GM21723 (cell line): ENCODE results near the gene PLCL1.

Source experiments
- ATAC-seq: cut with Tn5 transposase; IDR thresholded peaks from one replicate; pipeline ENCODE4 v1.9.1; 2021; ENCODE audit warnings: mild to moderate bottlenecking, moderate library complexity; ENCODE audit not compliant: unreplicated experiment

Gene PLCL1

DNA sequence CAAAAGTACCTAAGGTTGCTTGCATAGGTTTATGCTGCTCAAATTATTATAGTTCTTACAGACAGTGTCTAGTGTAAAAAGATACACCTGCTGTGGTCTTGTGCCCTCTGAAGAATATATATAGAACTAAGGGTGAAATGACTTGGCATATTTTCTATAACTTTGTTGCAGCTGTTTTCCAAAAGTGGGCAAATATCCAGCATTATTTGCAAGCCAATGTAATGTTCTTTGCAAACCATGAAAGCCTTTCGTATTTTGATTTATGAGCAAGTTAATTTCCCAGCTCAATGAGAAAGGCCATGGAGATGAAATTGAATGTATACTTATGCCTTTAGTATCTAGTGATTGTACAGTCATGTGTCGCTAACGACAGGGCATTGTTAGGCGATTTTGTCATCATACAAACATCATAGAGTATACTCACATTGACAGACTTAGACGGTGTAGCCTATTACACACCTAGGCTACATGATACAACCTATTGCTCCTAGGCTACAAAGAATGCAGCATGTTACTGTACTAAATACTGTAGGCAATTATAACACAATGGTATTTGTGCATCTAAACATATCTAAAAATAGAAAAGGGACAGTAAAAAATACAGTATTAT lies 116.3 kb downstream of the PLCL1 start:
- no peak for ATAC-seq

GRCh38 chr2:197924483-197924882 lies 120.1 kb downstream of the PLCL1 start:
- ATAC-seq, result no peak

- ATAC-seq, result no peak
Observed at GRCh38 chr2:197925204-197925603, 120.8 kb downstream of the PLCL1 start.

DNA sequence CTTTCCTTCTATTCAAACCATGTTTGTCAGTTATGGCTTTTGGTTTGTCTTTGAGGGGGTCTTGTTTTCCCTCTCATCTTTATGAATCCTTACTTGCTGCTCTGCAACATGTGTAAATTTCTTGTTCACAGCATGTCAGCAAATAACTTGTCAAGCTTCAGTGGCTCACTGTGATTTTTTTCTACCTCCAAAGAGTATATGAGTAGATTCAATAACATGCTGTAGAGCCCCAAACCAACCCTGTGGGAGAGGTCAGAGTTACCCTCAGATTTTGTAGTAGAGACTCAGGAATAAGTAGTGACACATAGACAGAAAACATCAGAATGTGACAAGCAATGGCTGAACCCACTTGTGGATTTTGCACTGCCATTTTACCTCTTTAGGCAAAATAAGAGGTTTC lies 121.6 kb downstream of the PLCL1 start:
- ATAC-seq, result no peak

GRCh38 chr2:197926673-197927072 lies 122.3 kb downstream of the PLCL1 start:
- no peak for ATAC-seq

DNA sequence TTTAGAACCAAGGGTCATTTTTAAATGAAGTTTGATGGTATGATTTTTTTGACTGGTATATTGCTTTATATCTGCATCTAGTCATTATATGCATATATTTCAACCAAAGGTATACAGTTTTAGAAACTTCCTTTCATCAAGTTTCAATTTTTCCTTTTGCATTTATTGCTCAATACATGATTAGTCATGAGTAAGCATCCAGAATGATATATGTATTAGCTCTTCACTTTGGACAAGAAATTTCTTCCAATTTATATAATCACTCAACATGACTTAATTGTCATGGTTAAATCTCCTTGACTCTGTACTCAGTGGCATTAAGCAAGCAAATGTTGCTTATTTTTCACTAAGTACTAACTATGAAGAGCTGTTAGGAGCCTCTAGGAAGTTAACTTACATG lies 123.6 kb downstream of the PLCL1 start:
- ATAC-seq, result no peak

GRCh38 chr2:197929008-197929885 lies 124.9 kb downstream of the PLCL1 start:
- no peak for ATAC-seq

DNA sequence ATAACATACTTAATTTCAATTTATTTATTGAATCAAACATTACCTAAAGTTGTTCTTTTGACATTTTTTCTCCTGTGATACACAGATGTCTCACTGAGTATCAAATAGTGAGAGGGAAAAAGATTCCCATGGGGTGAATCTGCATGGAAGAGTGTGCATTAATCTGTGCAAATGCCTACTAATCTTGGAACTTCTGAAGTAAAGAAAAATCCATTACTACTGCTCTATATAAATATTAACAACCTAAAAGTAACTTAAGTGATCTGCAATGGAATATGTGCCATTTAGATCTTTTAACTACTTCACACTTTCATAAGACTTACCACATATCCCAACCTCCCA lies 125.5 kb downstream of the PLCL1 start:
- ATAC-seq, result no peak

DNA sequence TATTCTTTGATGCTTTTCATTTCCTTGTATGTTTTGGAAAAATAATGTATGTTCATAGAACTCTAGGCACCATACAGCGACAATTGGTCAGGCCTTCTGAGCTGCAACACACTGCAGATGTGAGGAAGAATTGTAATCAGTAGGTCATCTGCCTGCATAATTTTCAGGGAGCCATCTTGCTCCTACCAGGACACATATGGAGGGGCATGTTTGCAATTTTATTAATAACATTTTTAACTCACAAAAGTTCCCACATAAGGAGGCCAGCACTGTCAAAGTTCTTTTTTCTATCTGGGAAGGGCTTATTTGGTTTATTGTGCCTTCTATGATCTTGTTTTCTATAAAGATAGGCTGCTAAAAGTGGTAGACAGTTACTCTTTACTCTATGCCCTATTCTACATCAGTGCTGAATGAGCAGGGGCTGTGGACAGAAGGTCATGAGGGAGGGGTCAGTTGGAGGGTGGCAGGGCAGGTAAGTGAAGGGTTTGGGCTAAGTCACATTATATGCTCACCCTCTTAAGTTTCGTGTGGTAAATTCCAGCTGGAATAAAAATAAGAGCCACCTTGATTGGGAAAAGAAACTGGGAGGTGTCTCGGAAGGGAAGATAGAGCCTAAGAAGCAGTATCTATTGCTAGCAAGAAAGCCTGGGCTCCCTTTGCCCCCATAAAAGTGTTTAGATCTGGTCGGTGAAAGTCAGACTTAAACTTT lies 126.3 kb downstream of the PLCL1 start:
- ATAC-seq, result no peak

- no peak for ATAC-seq
Observed at GRCh38 chr2:197931661-197932312, 127.4 kb downstream of the PLCL1 start.

- ATAC-seq, result no peak
Observed at GRCh38 chr2:197932374-197932773, 128.0 kb downstream of the PLCL1 start.

- no peak for ATAC-seq
Observed at GRCh38 chr2:197934261-197934933, 130.0 kb downstream of the PLCL1 start.

- ATAC-seq, result no peak
Observed at GRCh38 chr2:197934934-197935289, 130.5 kb downstream of the PLCL1 start.

DNA sequence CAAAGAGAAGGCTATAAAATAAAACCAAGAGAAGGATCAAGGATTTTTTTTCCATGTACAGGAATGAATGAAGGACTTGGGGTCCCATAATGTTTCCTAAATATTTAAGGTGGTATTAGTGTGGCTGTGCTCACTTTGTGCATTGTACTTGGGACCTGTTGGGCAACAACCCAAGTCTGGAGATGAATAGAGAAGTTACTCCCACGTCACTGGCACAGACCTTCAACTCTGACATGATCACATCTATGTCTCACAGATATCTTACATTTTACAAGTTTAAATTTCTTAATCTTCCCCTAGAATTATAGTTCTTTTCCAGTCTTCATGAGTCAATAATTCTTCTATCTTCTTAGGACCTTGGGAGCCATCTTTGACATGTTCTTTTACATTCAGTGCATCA lies 133.4 kb downstream of the PLCL1 start:
- ATAC-seq, result no peak

DNA sequence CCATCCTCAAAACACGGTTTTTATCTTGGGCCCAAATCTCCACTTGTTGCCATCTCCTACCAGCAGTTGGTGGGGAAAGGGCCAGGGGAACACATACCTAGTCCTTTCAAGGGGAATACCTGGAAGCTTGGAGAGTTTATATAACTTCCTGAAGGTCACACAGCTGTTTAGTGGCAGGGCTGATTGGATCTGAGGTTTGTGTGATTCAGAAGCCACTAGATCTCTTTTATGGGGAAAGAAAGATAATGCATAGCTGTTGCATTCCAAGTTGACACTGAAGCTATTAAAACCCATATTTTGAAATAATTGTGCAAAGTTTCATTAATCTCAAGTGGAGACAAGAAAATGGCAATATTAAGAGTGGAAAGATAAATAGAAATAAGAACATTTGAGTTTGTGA lies 134.2 kb downstream of the PLCL1 start:
- ATAC-seq, result no peak

DNA sequence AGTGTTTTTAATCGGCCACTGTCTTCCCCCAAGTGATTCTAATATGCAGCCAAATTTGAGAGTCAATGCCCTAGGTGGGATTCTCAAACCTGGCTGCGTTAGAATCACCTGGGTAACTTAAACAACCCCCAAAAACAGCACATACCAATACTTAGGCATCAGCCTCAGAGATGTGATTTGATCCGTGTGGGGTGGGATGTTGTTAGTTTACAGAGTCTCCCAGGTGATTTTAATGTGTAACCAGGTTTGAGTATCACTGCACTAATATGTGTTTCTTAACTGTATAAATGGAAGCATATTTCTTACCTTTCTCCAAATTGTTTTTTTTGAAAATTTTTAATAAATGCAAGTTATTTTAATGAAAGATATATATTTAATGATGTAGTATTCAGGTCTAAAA lies 135.4 kb downstream of the PLCL1 start:
- no peak for ATAC-seq

GRCh38 chr2:197940382-197940781 lies 136.0 kb downstream of the PLCL1 start:
- ATAC-seq, result no peak

DNA sequence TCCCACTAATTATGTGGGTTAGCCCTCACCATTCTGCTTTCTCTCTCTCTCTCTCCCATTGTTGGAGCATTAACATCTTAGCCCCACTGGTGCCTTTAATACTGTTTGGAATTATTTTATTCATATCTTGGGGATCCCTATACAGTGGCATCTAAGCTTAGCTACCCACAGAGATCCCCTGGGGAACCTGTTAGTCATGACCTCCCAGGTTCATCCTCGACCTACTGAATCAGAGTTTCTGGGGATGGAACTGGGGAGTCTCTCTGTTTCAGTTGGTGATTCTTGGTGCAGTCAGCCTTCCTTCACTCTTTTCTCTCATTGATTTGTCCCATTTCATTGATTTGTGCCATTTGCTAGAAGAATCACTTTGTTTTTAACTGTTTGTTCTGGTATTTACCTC lies 137.3 kb downstream of the PLCL1 start:
- no peak for ATAC-seq

GRCh38 chr2:197943731-197944130 lies 139.3 kb downstream of the PLCL1 start:
- ATAC-seq, result no peak

GRCh38 chr2:197944416-197945096 lies 140.2 kb downstream of the PLCL1 start:
- no peak for ATAC-seq
